GM12873 (cell line): ENCODE results near the gene UTP4.

Source experiments
- CTCF ChIP-seq: IDR thresholded peaks from 2 replicates; pipeline ENCODE4 v1.5.1; 2012; ENCODE audit warnings: low read depth, mild to moderate bottlenecking, moderate library complexity, low read length, control low read depth; ENCODE audit not compliant: insufficient read depth; ENCODE audit errors: missing control alignments

The UTP4 gene

DNA sequence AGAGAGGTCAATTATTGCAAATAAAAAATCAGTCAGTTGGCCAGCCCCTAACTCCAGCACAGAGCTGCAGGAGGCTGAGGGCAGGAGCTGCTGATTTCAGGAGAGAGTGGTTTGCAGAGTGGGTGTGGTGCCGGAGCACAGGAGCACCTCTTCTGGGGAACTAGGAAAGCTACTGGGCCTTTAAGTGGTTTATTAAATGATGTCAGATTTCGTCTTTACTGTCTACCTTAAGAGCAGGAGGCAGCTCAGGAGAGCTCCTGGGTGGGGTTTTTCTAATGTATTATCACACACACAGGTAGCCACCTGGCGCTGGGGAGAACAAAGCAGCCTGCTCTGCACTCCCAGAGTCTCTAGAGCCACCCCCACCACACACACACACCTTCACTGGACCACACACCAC lies 38.5 kb upstream of the UTP4 start:
- TF ChIP-seq CTCF = no peak

DNA sequence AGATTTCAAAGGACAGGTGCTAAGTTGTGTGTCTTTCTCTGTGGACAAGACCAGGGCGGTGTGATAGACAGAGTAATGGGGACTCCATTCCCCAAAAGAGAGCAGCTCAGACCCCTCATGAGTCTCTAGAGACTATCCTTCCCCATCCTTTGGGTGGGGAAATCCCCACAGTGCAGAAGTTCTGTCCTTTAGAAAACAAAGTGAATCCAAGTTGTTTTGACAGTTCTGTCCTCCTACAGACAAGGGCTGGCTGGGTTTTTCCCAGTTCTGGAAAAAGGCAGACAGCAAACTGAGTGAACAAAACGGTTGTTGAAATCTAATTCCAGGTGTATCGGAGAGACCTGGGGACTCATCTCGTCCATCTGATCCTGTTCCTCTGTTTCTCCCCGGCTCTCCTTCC lies 37.9 kb upstream of the UTP4 start:
- no peak for TF ChIP-seq CTCF

GRCh38 chr16:69095193-69095592 lies 37.3 kb upstream of the UTP4 start:
- TF ChIP-seq CTCF = no peak

GRCh38 chr16:69100071-69100691 lies 32.3 kb upstream of the UTP4 start:
- no peak for TF ChIP-seq CTCF

DNA sequence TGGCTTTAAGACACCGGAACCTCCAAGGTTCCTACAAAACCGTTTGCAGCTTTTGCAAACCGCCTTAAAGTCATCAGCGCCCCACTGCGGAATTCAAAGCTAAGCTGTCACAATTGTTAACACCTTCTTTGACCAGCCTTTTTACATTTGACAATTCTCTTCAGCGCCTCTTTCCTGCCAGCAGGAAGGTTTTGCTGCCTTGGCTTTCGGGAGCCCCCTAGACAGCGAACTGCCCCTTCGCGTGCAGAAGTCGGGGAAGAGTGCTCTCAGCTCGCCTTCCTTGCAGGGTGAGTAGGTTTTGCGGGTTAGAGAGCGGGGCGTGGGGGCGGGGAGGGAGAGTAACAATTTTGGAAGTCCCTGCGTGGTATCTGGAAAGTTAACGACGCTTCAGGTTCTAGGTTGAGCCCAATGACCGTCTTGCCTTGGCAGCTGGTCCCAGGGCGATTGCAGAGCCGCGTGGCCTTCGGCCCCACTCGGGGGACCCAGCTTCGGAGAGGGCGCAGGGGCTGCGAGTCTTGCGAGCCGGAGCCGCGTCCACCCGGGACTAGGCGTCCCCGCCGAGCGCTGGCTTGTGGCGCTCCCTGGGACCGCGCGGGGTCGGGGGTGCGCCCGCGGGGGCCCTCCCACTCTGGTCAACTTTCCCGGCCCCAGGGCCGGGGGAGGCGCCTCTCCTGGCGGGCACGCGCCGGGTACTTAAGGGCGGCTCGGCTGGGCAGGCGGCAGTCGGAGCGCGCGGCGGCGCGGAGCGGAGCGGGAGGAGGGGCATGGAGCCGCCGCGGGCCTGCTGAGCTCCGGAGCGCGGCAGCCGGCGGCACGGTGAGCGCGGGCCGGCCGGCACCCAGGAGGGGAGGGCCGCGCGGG lies 26.7 kb upstream of the UTP4 start, which contains the start of gene HAS3:
Gene HAS3 (plus strand): TSS at position 153 of the 861 bp plus-strand sequence. CDS start 3,743 bp downstream, outside the sequence.
- peak; percentile 46 for TF ChIP-seq CTCF

DNA sequence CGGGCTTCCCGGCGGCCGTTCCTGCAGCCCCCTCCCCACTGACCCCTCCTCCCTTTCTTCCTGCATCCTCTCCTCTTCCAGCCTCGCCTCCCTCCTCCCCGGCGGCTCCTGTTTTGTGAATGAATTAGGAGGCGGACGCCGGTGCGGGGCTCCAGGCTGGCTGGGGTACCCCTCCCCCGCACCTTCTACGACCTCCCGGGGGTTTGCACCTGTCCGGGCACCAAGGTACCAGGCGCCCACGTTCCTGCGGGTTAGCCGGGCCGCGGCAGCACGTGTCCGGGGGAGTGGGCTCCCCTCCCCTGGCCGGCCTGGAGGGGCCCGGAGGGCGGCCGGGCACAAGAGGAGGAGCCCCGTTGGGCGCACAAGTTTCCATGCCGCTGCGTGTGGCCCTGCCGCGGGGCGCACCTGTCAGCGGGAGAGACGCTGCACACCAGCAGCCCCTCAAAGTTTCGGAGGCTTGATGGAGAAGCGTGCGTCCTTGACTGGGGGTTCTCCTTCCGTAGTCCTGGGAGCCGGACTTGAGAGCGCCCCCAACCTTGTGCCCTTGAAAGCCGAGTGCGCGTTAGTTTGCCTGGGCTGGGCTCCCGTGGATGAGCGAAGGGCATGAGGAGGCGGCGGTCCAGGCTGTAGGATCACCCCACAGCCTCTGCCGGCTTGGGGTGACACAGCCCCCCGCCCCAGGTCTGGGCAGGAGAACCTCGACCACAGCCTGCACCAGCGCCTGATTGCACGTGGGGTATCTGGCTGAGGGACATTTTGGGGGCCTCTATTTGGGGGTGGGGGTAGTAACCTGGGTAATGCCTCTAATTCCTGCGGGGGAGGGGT lies 25.7 kb upstream of the UTP4 start:
- TF ChIP-seq CTCF = no peak
